ENCODE data around the gene HES4. TPM values are rescaled to one million over a fixed set of nuclear protein-coding genes. Genes with fewer than 3 reads are reported as not detected.
"Not testable (repeated sequence)": the region's sequence is repeated elsewhere in the genome, so short reads cannot be mapped to it uniquely, and the experiment has no call there.

Gene HES4
- total and polyA plus RNA-seq, 4 donors = 3.6 to 82.3 (median 39.4) TPM

GRCh38 chr1:980602-981395 is 19.1 kb downstream of the HES4 start:
- H3K27me3 ChIP-seq (ENCODE audit: control insufficient read depth in 1 of 2, insufficient read depth in 2 of 2, low read length in 1 of 2) = no peaks in the 10 kb centered on the region
- H3K4me1 ChIP-seq (ENCODE audit: control insufficient read depth in 1 of 2, insufficient read depth in 2 of 2, low read length in 2 of 2) = no peaks in the 10 kb centered on the region
- no peaks in the 10 kb centered on the region for H3K36me3 ChIP-seq (ENCODE audit: control insufficient read depth in 1 of 2, insufficient read depth in 2 of 2, low read length in 1 of 2)
- no peak overlapping the region for H3K27ac ChIP-seq (ENCODE audit: low read depth in 1 of 2, low read length in 2 of 2)
- WGBS, 2 donors = 87 to 90% methylated on average over 35 of the region's 35 CpGs
- intact Hi-C loops (cut with DNase I) = loop anchor here (5.0 to 10.0 kb wide), 2 partner anchors 87 to 314 kb away; no protein-coding TSS in a partner anchor
- ATAC-seq (ENCODE audit: low FRiP score) (no peak), DNase-seq (peak in 1 of 2 donors; percentile 38)
- H3K4me3 ChIP-seq (ENCODE audit: low read length in 2 of 2) = no peak overlapping the region
- no peaks in the 10 kb centered on the region for H3K9me3 ChIP-seq (ENCODE audit: control insufficient read depth, low read length)

GRCh38 chr1:980137-980571 is 19.7 kb downstream of the HES4 start:
- no peaks in the 10 kb centered on the region for H3K36me3 ChIP-seq (ENCODE audit: control insufficient read depth in 1 of 2, insufficient read depth in 2 of 2, low read length in 1 of 2)
- H3K4me1 ChIP-seq (ENCODE audit: control insufficient read depth in 1 of 2, insufficient read depth in 2 of 2, low read length in 2 of 2) = no peaks in the 10 kb centered on the region
- DNase-seq (peak in 1 of 2 donors; percentile 47), ATAC-seq (ENCODE audit: low FRiP score) (no peak)
- H3K4me3 ChIP-seq (ENCODE audit: low read length in 2 of 2) = no peak overlapping the region
- H3K9me3 ChIP-seq (ENCODE audit: control insufficient read depth, low read length) = no peaks in the 10 kb centered on the region
- WGBS, 2 donors = 87% methylated on average over 13 of the region's 13 CpGs
- no peaks in the 10 kb centered on the region for H3K27me3 ChIP-seq (ENCODE audit: control insufficient read depth in 1 of 2, insufficient read depth in 2 of 2, low read length in 1 of 2)
- intact Hi-C loops (cut with DNase I) = loop anchor here (5.0 to 10.0 kb wide), 2 partner anchors 87 to 315 kb away; no protein-coding TSS in a partner anchor
- no peak overlapping the region for H3K27ac ChIP-seq (ENCODE audit: low read depth in 1 of 2, low read length in 2 of 2)

- H3K27me3 ChIP-seq (ENCODE audit: control insufficient read depth in 1 of 2, insufficient read depth in 2 of 2, low read length in 1 of 2) = no peaks in the 10 kb centered on the region
- intact Hi-C loops (cut with DNase I) = loop anchor here (5.0 to 10.0 kb wide), 2 partner anchors 88 to 315 kb away; no protein-coding TSS in a partner anchor
- no peaks in the 10 kb centered on the region for H3K4me1 ChIP-seq (ENCODE audit: control insufficient read depth in 1 of 2, insufficient read depth in 2 of 2, low read length in 2 of 2)
- no peaks in the 10 kb centered on the region for H3K36me3 ChIP-seq (ENCODE audit: control insufficient read depth in 1 of 2, insufficient read depth in 2 of 2, low read length in 1 of 2)
- DNase-seq (no peak), ATAC-seq (ENCODE audit: low FRiP score) (no peak)
- H3K4me3 ChIP-seq (ENCODE audit: low read length in 2 of 2) = no peak overlapping the region
- H3K27ac ChIP-seq (ENCODE audit: low read depth in 1 of 2, low read length in 2 of 2) = no peak overlapping the region
- 95% methylated on average over 9 of the region's 9 CpGs for WGBS, 2 donors
- no peaks in the 10 kb centered on the region for H3K9me3 ChIP-seq (ENCODE audit: control insufficient read depth, low read length)
Observed at GRCh38 chr1:979744-980072, 20.2 kb downstream of the HES4 start.

DNA sequence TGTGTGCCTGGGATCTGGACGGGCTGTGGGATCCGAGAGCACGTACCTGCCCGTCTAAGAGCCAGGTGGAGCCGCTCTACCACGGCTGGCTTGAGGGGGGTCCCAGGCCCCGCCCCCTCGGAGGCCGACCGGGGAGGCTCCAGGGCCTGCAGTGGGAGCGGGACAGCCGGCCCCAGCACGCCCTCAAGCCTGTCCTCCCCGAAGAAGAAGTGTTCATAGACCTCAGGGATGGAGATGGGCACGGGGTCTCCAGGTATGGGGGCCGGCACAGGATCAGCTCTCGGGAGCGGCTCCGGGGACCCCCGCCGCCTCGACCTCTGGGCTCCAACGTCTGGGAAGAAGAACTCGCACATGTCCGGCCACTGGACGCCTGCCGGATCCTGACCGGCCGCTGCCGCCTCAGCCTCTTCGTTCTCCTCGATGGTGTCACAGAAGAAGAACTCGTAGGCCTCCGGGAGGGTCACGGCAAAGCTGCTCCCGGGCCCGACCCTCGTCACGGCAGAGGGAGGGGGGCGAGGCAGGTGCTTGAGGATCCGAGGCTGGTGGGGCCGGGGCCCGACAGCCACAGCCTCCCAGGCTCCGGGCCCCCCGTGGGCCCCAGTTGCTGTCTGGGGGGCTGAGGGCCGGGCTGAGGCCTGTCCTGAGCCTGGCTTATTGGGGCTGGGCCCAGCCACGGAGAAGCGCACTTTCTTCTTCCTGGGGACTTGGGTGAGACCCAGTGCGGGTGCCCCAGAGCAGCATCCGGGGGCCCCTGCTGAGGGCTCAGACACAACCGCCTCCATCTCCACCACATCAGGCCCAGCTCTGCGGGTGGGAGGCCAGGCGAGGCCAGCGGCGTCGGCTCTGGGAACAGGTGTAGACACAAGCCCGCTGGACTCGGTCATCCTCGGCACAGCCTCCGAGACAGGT is 20.8 kb downstream of the HES4 start:
- Histone ChIP-seq H3K9me3 (ENCODE audit: control insufficient read depth, low read length) (no peaks in the 10 kb centered on the region), H3K27me3 (ENCODE audit: control insufficient read depth in 1 of 2, insufficient read depth in 2 of 2, low read length in 1 of 2) (no peaks in the 10 kb centered on the region), H3K4me1 (ENCODE audit: control insufficient read depth in 1 of 2, insufficient read depth in 2 of 2, low read length in 2 of 2) (no peaks in the 10 kb centered on the region), H3K36me3 (ENCODE audit: control insufficient read depth in 1 of 2, insufficient read depth in 2 of 2, low read length in 1 of 2) (no peaks in the 10 kb centered on the region), H3K4me3 (ENCODE audit: low read length in 2 of 2) (no peak overlapping the region), H3K27ac (ENCODE audit: low read depth in 1 of 2, low read length in 2 of 2) (no peak overlapping the region)
- 91 to 94% methylated on average over 55 to 60 of the region's 60 CpGs for WGBS, 2 donors
- intact Hi-C loops (cut with DNase I) = no loop called here
- ATAC-seq (ENCODE audit: low FRiP score) (no peak), DNase-seq (peak in 1 of 2 donors; percentile 47)

DNA sequence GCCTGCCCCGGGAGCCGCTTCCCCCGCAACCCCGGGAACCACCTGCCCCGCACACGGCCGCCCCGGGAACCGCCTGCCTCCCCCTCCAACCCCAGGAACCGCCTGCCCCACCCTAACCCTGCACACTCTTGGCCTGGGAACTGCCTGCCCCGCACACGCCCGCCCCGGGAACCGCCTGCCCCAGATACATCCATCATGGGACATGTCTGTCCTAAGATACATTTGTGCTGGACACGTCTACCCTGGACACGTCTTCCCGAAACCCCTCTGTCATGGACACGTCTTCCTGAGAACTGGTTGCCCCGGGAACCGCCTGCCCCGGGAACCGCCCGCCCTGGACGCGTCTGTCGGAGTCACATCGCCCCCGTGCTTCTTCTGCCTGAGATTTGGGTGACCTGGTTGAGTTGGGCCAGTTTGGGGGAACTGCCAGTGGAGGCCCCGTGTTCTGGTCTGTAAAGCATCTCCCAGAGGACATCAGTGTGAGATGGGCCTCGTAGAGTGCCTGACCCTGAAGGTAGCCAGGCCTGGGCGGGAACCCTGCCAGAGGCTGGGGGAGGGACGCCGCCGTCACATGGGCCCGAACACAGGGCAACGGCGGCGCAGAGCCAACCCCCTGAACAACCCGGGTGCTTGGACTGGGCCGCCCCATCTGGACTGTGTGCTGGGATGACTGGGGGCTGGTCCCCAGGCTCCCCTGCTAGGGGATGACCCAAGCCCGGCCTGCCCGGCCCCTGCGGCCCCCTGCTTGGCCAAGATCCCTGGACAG is 21.6 kb downstream of the HES4 start:
- no peak overlapping the region for H3K4me3 ChIP-seq (ENCODE audit: low read length in 2 of 2)
- H3K36me3 ChIP-seq (ENCODE audit: control insufficient read depth in 1 of 2, insufficient read depth in 2 of 2, low read length in 1 of 2) = no peaks in the 10 kb centered on the region
- DNase-seq (peak in 1 of 2 donors; percentile 44), ATAC-seq (ENCODE audit: low FRiP score) (no peak)
- intact Hi-C loops (cut with DNase I) = no loop called here
- 92% methylated on average over 43 to 44 of the region's 44 CpGs for WGBS, 2 donors
- H3K27ac ChIP-seq (ENCODE audit: low read depth in 1 of 2, low read length in 2 of 2) = no peak overlapping the region
- no peaks in the 10 kb centered on the region for H3K9me3 ChIP-seq (ENCODE audit: control insufficient read depth, low read length)
- H3K27me3 ChIP-seq (ENCODE audit: control insufficient read depth in 1 of 2, insufficient read depth in 2 of 2, low read length in 1 of 2) = no peaks in the 10 kb centered on the region
- H3K4me1 ChIP-seq (ENCODE audit: control insufficient read depth in 1 of 2, insufficient read depth in 2 of 2, low read length in 2 of 2) = no peaks in the 10 kb centered on the region

- WGBS, 2 donors = 67 to 73% methylated on average over 14 to 21 of the region's 39 CpGs
- H3K9me3 ChIP-seq (ENCODE audit: control insufficient read depth, low read length); ATAC-seq (ENCODE audit: low FRiP score); H3K4me1 ChIP-seq (ENCODE audit: control insufficient read depth in 1 of 2, insufficient read depth in 2 of 2, low read length in 2 of 2); DNase-seq; H3K4me3 ChIP-seq (ENCODE audit: low read length in 2 of 2); intact Hi-C loops (cut with DNase I); H3K36me3 ChIP-seq (ENCODE audit: control insufficient read depth in 1 of 2, insufficient read depth in 2 of 2, low read length in 1 of 2); H3K27me3 ChIP-seq (ENCODE audit: control insufficient read depth in 1 of 2, insufficient read depth in 2 of 2, low read length in 1 of 2); H3K27ac ChIP-seq (ENCODE audit: low read depth in 1 of 2, low read length in 2 of 2): not testable (repeated sequence)
Observed at GRCh38 chr1:976791-977190, 23.1 kb downstream of the HES4 start.

GRCh38 chr1:975896-976683 is 23.8 kb downstream of the HES4 start:
- intact Hi-C loops (cut with DNase I) = no loop called here
- no peaks in the 10 kb centered on the region for H3K9me3 ChIP-seq (ENCODE audit: control insufficient read depth, low read length)
- no peak overlapping the region for H3K27ac ChIP-seq (ENCODE audit: low read depth in 1 of 2, low read length in 2 of 2)
- no peaks in the 10 kb centered on the region for H3K36me3 ChIP-seq (ENCODE audit: control insufficient read depth in 1 of 2, insufficient read depth in 2 of 2, low read length in 1 of 2)
- H3K27me3 ChIP-seq (ENCODE audit: control insufficient read depth in 1 of 2, insufficient read depth in 2 of 2, low read length in 1 of 2) = no peaks in the 10 kb centered on the region
- no peak overlapping the region for H3K4me3 ChIP-seq (ENCODE audit: low read length in 2 of 2)
- no peaks in the 10 kb centered on the region for H3K4me1 ChIP-seq (ENCODE audit: control insufficient read depth in 1 of 2, insufficient read depth in 2 of 2, low read length in 2 of 2)
- WGBS, 2 donors = 3 to 5% methylated on average over 36 to 40 of the region's 40 CpGs
- DNase-seq (peak in 1 of 2 donors; percentile 66), ATAC-seq (ENCODE audit: low FRiP score) (peak; percentile 65)

GRCh38 chr1:975365-975764 is 24.5 kb downstream of the HES4 start:
- Histone ChIP-seq H3K4me1 (ENCODE audit: control insufficient read depth in 1 of 2, insufficient read depth in 2 of 2, low read length in 2 of 2) (no peaks in the 10 kb centered on the region), H3K36me3 (ENCODE audit: control insufficient read depth in 1 of 2, insufficient read depth in 2 of 2, low read length in 1 of 2) (no peaks in the 10 kb centered on the region), H3K9me3 (ENCODE audit: control insufficient read depth, low read length) (no peaks in the 10 kb centered on the region), H3K27ac (ENCODE audit: low read depth in 1 of 2, low read length in 2 of 2) (no peak overlapping the region), H3K27me3 (ENCODE audit: control insufficient read depth in 1 of 2, insufficient read depth in 2 of 2, low read length in 1 of 2) (no peaks in the 10 kb centered on the region), H3K4me3 (ENCODE audit: low read length in 2 of 2) (no peak overlapping the region)
- intact Hi-C loops (cut with DNase I) = no loop called here
- 74 to 76% methylated on average over 9 of the region's 9 CpGs for WGBS, 2 donors
- DNase-seq (peak in 1 of 2 donors; percentile 45), ATAC-seq (ENCODE audit: low FRiP score) (no peak)

Measured in aorta (tissue), 5 donors.